ENCODE data around the gene CAPZB.
A peak's percentile ranks its signal among the peaks of the same experiment; 100 is the strongest.

CAPZB gene

GRCh38 chr1:19393046-19393445 is 92.3 kb downstream of the CAPZB start:
- peak; percentile 61 for ATAC-seq
- H3K4me1 Mint-ChIP-seq: peaks cover 79% of the 10 kb centered on the region
- peak overlapping the region; percentile 95 for H3K27ac Mint-ChIP-seq

GRCh38 chr1:19392221-19392620 is 93.1 kb downstream of the CAPZB start:
- no peaks in the 10 kb centered on the region for H3K9me3 Mint-ChIP-seq
- peaks cover 9% of the 10 kb centered on the region for H3K36me3 Mint-ChIP-seq
- H3K27ac Mint-ChIP-seq: peak overlapping the region; percentile 95
- peak overlapping the region; percentile 78 for H3K4me3 Mint-ChIP-seq
- no peaks in the 10 kb centered on the region for H3K27me3 Mint-ChIP-seq
- peaks cover 84% of the 10 kb centered on the region for H3K4me1 Mint-ChIP-seq
- no peak for ATAC-seq

More at GRCh38 chr1:19393046-19393445, 92.3 kb downstream of the CAPZB start:
- H3K36me3 Mint-ChIP-seq: peaks cover 9% of the 10 kb centered on the region
- H3K27me3 Mint-ChIP-seq: no peaks in the 10 kb centered on the region
- H3K9me3 Mint-ChIP-seq: no peaks in the 10 kb centered on the region
- H3K4me3 Mint-ChIP-seq: peak overlapping the region; percentile 18

GRCh38 chr1:19391596-19391981 is 93.8 kb downstream of the CAPZB start:
- ATAC-seq: no peak
- peak overlapping the region; percentile 78 for H3K4me3 Mint-ChIP-seq
- H3K27ac Mint-ChIP-seq: peak overlapping the region; percentile 95
- peaks cover 9% of the 10 kb centered on the region for H3K36me3 Mint-ChIP-seq
- H3K27me3 Mint-ChIP-seq: no peaks in the 10 kb centered on the region
- H3K9me3 Mint-ChIP-seq: no peaks in the 10 kb centered on the region
- H3K4me1 Mint-ChIP-seq: peaks cover 84% of the 10 kb centered on the region

GRCh38 chr1:19390901-19391595 is 94.3 kb downstream of the CAPZB start:
- no peaks in the 10 kb centered on the region for H3K27me3 Mint-ChIP-seq
- peak overlapping the region; percentile 95 for H3K27ac Mint-ChIP-seq
- no peaks in the 10 kb centered on the region for H3K9me3 Mint-ChIP-seq
- peaks cover 81% of the 10 kb centered on the region for H3K4me1 Mint-ChIP-seq
- peak; percentile 89 for ATAC-seq
- H3K36me3 Mint-ChIP-seq: peaks cover 9% of the 10 kb centered on the region
- H3K4me3 Mint-ChIP-seq: peak overlapping the region; percentile 78

GRCh38 chr1:19390166-19390850 is 95.0 kb downstream of the CAPZB start:
- H3K4me3 Mint-ChIP-seq: peak overlapping the region; percentile 78
- H3K27ac Mint-ChIP-seq: peak overlapping the region; percentile 95
- H3K27me3 Mint-ChIP-seq: no peaks in the 10 kb centered on the region
- H3K4me1 Mint-ChIP-seq: peaks cover 73% of the 10 kb centered on the region
- no peak for ATAC-seq
- H3K36me3 Mint-ChIP-seq: peaks cover 13% of the 10 kb centered on the region
- H3K9me3 Mint-ChIP-seq: no peaks in the 10 kb centered on the region

GRCh38 chr1:19388980-19389379 is 96.4 kb downstream of the CAPZB start:
- Mint-ChIP-seq H3K9me3 (no peaks in the 10 kb centered on the region), H3K36me3 (peaks cover 18% of the 10 kb centered on the region), H3K4me3 (no peak overlapping the region), H3K27me3 (no peaks in the 10 kb centered on the region), H3K4me1 (peaks cover 65% of the 10 kb centered on the region), H3K27ac (peak overlapping the region; percentile 95)
- ATAC-seq: no peak

- ATAC-seq: no peak
- H3K9me3 Mint-ChIP-seq: no peaks in the 10 kb centered on the region
- no peaks in the 10 kb centered on the region for H3K27me3 Mint-ChIP-seq
- H3K36me3 Mint-ChIP-seq: peaks cover 24% of the 10 kb centered on the region
- no peak overlapping the region for H3K4me3 Mint-ChIP-seq
- peaks cover 50% of the 10 kb centered on the region for H3K4me1 Mint-ChIP-seq
- peak overlapping the region; percentile 27 for H3K27ac Mint-ChIP-seq
These were observed 98.3 kb downstream of the CAPZB start for GRCh38 chr1:19387045-19387467.

- Mint-ChIP-seq H3K27ac (peak overlapping the region; percentile 12), H3K36me3 (peaks cover 28% of the 10 kb centered on the region), H3K9me3 (no peaks in the 10 kb centered on the region), H3K27me3 (no peaks in the 10 kb centered on the region), H3K4me1 (peaks cover 40% of the 10 kb centered on the region), H3K4me3 (no peak overlapping the region)
- no peak for ATAC-seq
These were observed 99.3 kb downstream of the CAPZB start for GRCh38 chr1:19385869-19386591.

GRCh38 chr1:19385221-19385620 is 100.1 kb downstream of the CAPZB start:
- Mint-ChIP-seq H3K27ac (peak overlapping the region; percentile 12), H3K4me1 (peaks cover 32% of the 10 kb centered on the region), H3K4me3 (no peak overlapping the region), H3K27me3 (no peaks in the 10 kb centered on the region), H3K9me3 (no peaks in the 10 kb centered on the region), H3K36me3 (peaks cover 31% of the 10 kb centered on the region)
- ATAC-seq: no peak

- H3K9me3 Mint-ChIP-seq: no peaks in the 10 kb centered on the region
- no peaks in the 10 kb centered on the region for H3K27me3 Mint-ChIP-seq
- H3K4me3 Mint-ChIP-seq: no peak overlapping the region
- ATAC-seq: no peak
- H3K36me3 Mint-ChIP-seq: peaks cover 35% of the 10 kb centered on the region
- H3K4me1 Mint-ChIP-seq: peaks cover 27% of the 10 kb centered on the region
- H3K27ac Mint-ChIP-seq: no peak overlapping the region
These were observed 100.6 kb downstream of the CAPZB start for GRCh38 chr1:19384772-19385187.

- Mint-ChIP-seq H3K4me1 (peaks cover 21% of the 10 kb centered on the region), H3K27ac (no peak overlapping the region), H3K4me3 (no peak overlapping the region), H3K36me3 (peaks cover 41% of the 10 kb centered on the region), H3K9me3 (no peaks in the 10 kb centered on the region), H3K27me3 (no peaks in the 10 kb centered on the region)
- ATAC-seq: no peak
These were observed 101.2 kb downstream of the CAPZB start for GRCh38 chr1:19384113-19384512.

GRCh38 chr1:19382222-19382621 is 103.1 kb downstream of the CAPZB start:
- H3K4me3 Mint-ChIP-seq: no peak overlapping the region
- ATAC-seq: no peak
- H3K27ac Mint-ChIP-seq: peak overlapping the region; percentile 19
- no peaks in the 10 kb centered on the region for H3K9me3 Mint-ChIP-seq
- H3K27me3 Mint-ChIP-seq: no peaks in the 10 kb centered on the region
- H3K36me3 Mint-ChIP-seq: peaks cover 54% of the 10 kb centered on the region
- H3K4me1 Mint-ChIP-seq: peaks cover 9% of the 10 kb centered on the region

- Mint-ChIP-seq H3K9me3 (no peaks in the 10 kb centered on the region), H3K27me3 (no peaks in the 10 kb centered on the region), H3K27ac (no peak overlapping the region), H3K4me3 (no peak overlapping the region), H3K4me1 (peaks cover 9% of the 10 kb centered on the region), H3K36me3 (peaks cover 62% of the 10 kb centered on the region)
- no peak for ATAC-seq
These were observed 104.1 kb downstream of the CAPZB start for GRCh38 chr1:19381261-19381660.

GRCh38 chr1:19377812-19378718 is 107.3 kb downstream of the CAPZB start:
- H3K27me3 Mint-ChIP-seq: no peaks in the 10 kb centered on the region
- no peak overlapping the region for H3K4me3 Mint-ChIP-seq
- peaks cover 53% of the 10 kb centered on the region for H3K36me3 Mint-ChIP-seq
- H3K9me3 Mint-ChIP-seq: no peaks in the 10 kb centered on the region
- no peaks in the 10 kb centered on the region for H3K4me1 Mint-ChIP-seq
- H3K27ac Mint-ChIP-seq: peak overlapping the region; percentile 42
- ATAC-seq: no peak
